ENCODE results near the gene HOXB6. TPM values are rescaled to one million over a fixed set of nuclear protein-coding genes. Genes with fewer than 3 reads are reported as not detected.

HOXB6 gene
- total RNA-seq, 4 donors from 2014 or later: 0.66 to 5.1 (median 2.9) TPM

- Histone ChIP-seq H3K36me3 (no peaks in the 10 kb centered on the region), H3K27me3 (peaks cover 0 to 71% of the 10 kb centered on the region in 2 donors), H3K9me3 (no peaks in the 10 kb centered on the region), H3K4me3 (peak overlapping the region in 1 of 4 donors; percentile 15), H3K4me1 (peaks cover 0 to 30% (median 2%) of the 10 kb centered on the region in 4 donors), H3K27ac (peak overlapping the region; percentile 47 to 96 (median 90))
- no peak for DNase-seq (ENCODE audit: low spot score in 2 of 2)
- TF ChIP-seq CTCF (IDR thresholded peaks at IDR 0.05): no peak
- no peak for TF ChIP-seq POLR2A (IDR thresholded peaks at IDR 0.05)
- TF ChIP-seq EP300 (IDR thresholded peaks at IDR 0.05): no peak
- WGBS, 2 donors: 35 to 49% methylated on average over 24 of the region's 24 CpGs
Observed at GRCh38 chr17:48547808-48548522, 56.8 kb downstream of the HOXB6 start.

- DNase-seq (ENCODE audit: low spot score in 2 of 2): no peak
- H3K4me3 ChIP-seq: peak overlapping the region in 1 of 4 donors; percentile 15
- no peak for TF ChIP-seq EP300 (IDR thresholded peaks at IDR 0.05)
- TF ChIP-seq POLR2A (IDR thresholded peaks at IDR 0.05): no peak
- TF ChIP-seq CTCF (IDR thresholded peaks at IDR 0.05): no peak
- no peaks in the 10 kb centered on the region for H3K9me3 ChIP-seq
- peak overlapping the region; percentile 47 to 96 (median 90) for H3K27ac ChIP-seq
- H3K4me1 ChIP-seq: peaks cover 0 to 30% (median 2%) of the 10 kb centered on the region in 4 donors
- WGBS, 2 donors: 19 to 33% methylated on average over 10 of the region's 10 CpGs
- no peaks in the 10 kb centered on the region for H3K36me3 ChIP-seq
- peaks cover 0 to 73% of the 10 kb centered on the region in 2 donors for H3K27me3 ChIP-seq
Observed at GRCh38 chr17:48546924-48547807, 57.6 kb downstream of the HOXB6 start.

GRCh38 chr17:48546137-48546923 lies 58.5 kb downstream of the HOXB6 start:
- Histone ChIP-seq H3K4me1 (peaks cover 0 to 31% (median 2%) of the 10 kb centered on the region in 4 donors), H3K4me3 (no peak overlapping the region), H3K36me3 (no peaks in the 10 kb centered on the region), H3K27ac (peak overlapping the region; percentile 47 to 96 (median 90)), H3K27me3 (peaks cover 0 to 71% of the 10 kb centered on the region in 2 donors), H3K9me3 (no peaks in the 10 kb centered on the region)
- DNase-seq (ENCODE audit: low spot score in 2 of 2): no peak
- TF ChIP-seq EP300 (IDR thresholded peaks at IDR 0.05) (no peak), CTCF (IDR thresholded peaks at IDR 0.05) (no peak), POLR2A (IDR thresholded peaks at IDR 0.05) (no peak)
- WGBS, 2 donors: 43 to 47% methylated on average over 10 of the region's 10 CpGs

Small RNA genes within 50 kb of the gene (small RNA-seq; reads per million reads assigned to genes)
- not detected for gene MIR196A1

Other genes starting within 250 kb of the HOXB6 start
- 1 to 10 TPM in 3 of 4 donors, under 1 TPM in 1; 0.59 to 2.0 (median 1.3) TPM for gene SKAP1, start 174.8 kb downstream of the HOXB6 start, total RNA-seq
- gene HOXB1, start 74.0 kb downstream of the HOXB6 start, total RNA-seq: not detected
- gene HOXB2, start 59.9 kb downstream of the HOXB6 start, total RNA-seq: 10 to 100 TPM in 3 of 4 donors, 1 to 10 TPM in 1; 6.9 to 29.3 (median 19.2) TPM
- gene HOXB4, start 26.6 kb downstream of the HOXB6 start, total RNA-seq: 1 to 10 TPM; 1.2 to 3.5 (median 2.0) TPM
- gene HOXB3, start 14.7 kb downstream of the HOXB6 start, total RNA-seq: 10 to 100 TPM in 2 of 4 donors, 1 to 10 TPM in 2; 3.7 to 14.1 (median 9.4) TPM
- gene HOXB5, start 11.2 kb downstream of the HOXB6 start, total RNA-seq: 1 to 10 TPM in 2 of 4 donors, not detected in 2; 1.6 to 1.8 TPM
- gene HOXB7, start 6.0 kb upstream of the HOXB6 start, total RNA-seq: 1 to 10 TPM; 1.8 to 4.0 (median 2.3) TPM
- under 1 TPM in 2 of 4 donors, not detected in 2; 0.66 to 0.90 TPM for gene HOXB8, start 10.3 kb upstream of the HOXB6 start, total RNA-seq
- gene HOXB9, start 21.4 kb upstream of the HOXB6 start, total RNA-seq: under 1 TPM in 2 of 4 donors, not detected in 2; 0.21 to 0.30 TPM
- not detected for gene PRAC1, start 117.5 kb upstream of the HOXB6 start, total RNA-seq
- gene PRAC2, start 118.2 kb upstream of the HOXB6 start, total RNA-seq: not detected
- gene HOXB13, start 123.8 kb upstream of the HOXB6 start, total RNA-seq: not detected
- gene TTLL6, start 212.2 kb upstream of the HOXB6 start, total RNA-seq: 1 to 10 TPM in 2 of 4 donors, under 1 TPM in 2; 0.21 to 4.8 (median 0.99) TPM
- 100 to 1,000 TPM; 167 to 302 (median 232) TPM for gene CALCOCO2, start 226.0 kb upstream of the HOXB6 start, total RNA-seq